CD4-positive, alpha-beta T cell treated with Interleukin-21 for 1 hour (primary cell): Measurements from ENCODE around the gene DOCK6.

Source experiments
- DNase-seq: peaks from one replicate; pipeline ENCODE4 v3.0.0-alpha.2; 2020

DOCK6 gene

DNA sequence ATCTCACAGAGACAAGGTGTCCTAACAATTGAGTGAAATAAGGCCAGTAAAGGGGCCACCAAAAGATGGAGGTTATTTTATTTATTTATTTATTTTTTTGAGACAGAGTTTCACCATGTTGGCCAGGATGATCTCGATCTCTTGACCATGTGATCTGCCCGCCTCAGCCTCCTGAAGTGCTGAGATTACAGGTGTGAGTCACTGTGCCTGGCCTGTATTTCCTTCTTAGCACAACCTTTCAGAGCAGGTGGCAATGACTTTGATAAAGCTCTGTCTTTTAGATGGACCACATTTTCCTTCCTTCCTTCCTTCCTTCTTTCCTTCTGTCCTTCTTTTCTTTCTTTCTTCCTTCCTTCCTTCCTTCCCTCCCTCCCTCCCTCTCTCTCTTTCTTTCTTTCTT, 11.0 kb upstream of the DOCK6 start:
- no peak for DNase-seq

- DNase-seq = no peak
Measured at GRCh38 chr19:11269408-11269807, 7.1 kb upstream of the DOCK6 start.

DNA sequence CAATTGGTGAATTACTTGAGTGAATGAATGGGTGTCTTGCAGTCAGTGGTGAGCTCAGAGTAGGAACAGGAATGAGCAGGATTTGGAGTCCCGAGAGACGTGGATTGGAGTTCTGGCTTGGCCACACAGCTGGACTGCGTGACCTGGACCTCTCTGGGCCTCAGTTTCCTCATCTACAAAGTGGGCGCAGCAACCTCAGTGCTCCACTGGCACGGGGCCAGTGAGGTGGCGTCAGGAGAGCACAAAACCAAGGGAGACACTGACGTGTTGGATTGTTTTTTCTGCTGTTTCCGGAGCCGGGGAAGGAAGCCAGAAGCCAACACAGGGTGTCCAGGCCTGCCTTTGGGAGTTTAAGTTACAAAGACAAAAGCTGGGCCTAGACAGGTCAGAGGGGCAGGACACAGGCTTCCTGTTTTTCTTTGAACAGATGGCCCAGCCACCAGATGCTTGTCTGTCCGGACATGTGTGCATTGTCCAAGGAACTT, 6.5 kb upstream of the DOCK6 start:
- no peak for DNase-seq

- DNase-seq = no peak
Measured at GRCh38 chr19:11267316-11268085, 5.2 kb upstream of the DOCK6 start.

DNA sequence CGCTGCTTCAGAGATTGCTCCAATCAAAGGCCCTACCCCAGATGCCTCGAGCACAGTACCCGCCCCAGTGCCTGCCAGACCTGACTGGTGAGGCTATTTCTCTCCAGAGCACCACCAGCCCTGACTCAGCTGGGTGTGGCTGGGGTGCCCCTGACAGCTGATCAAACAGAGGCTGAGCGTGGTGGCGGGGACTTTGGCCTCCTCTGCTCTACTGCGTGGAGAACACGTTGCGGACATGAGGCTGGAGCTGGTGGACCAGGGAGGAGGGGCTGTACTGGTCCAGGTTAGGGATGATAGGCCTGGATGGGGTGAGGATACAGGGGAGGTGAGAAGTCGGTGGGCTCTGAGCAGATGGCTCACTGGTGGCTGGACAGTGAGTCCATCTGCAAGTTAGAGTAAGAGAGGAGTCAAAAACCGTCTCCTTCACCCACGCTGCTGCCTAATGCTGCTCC, 3.5 kb upstream of the DOCK6 start:
- no peak for DNase-seq

GRCh38 chr19:11265177-11265784, 3.0 kb upstream of the DOCK6 start:
- no peak for DNase-seq

DNA sequence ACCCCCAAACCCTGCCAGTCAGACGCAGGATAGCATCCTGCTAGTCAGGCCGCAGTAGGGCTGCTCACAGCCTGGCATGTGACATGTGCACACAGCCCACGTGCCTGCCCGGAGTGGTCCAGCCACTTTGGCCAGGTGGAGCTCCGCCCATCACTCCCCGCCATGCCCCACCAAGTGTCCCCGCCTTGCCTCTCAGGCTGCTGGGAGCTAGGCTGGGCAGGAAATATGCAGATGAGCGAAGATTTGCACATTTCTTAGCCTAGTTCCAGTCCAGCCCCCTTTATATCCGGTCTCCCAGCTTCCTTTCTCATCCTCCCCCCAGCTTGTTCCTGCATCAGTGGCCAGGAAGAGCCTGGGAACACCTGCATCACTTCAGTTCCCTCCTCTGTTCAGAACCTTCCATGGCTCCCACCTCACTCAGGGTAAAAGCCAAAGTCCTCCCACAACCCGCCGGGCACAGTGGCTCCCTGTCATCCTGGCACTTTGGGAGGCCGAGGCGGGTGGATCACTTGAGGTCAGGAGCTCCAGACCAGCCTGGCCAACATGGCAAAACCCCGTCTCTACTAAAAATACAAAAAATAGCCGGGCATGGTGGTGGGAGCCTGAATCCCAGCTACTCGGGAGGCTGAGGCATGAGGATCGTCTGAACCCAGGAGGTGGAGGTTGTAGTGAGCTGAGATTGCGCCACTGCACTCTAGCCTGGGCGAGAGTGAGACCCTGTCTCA, 2.3 kb upstream of the DOCK6 start:
- DNase-seq = no peak

- DNase-seq = no peak
Measured at GRCh38 chr19:11263726-11264125, 1.4 kb upstream of the DOCK6 start.

DNA sequence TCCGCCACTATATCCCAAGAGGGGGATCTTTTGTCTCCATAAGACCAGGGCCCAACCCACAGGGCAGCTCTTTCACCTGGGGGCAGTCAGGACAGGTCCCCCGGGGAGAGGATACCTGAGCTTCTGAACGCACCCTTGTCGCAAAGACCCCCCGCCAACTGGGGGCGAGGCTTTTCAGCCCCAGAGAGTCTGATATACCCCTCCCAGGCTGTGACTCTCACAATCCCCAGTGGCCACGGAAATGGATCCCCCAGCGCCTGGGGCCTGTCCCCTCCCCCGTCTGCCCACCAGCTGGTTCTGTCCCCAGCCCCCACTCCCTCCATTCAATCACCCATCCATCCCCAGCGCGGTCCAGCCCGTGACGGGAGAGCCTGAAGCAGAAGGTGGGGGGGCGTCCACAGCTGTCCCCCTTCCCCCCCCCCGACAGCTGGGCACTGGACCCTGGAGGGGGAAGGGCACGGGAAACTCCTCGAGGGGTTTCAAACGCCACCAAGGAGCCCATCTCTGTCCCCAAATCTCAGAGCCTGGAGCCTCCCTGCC, 823 bp downstream of the DOCK6 start:
- no peak for DNase-seq

DNA sequence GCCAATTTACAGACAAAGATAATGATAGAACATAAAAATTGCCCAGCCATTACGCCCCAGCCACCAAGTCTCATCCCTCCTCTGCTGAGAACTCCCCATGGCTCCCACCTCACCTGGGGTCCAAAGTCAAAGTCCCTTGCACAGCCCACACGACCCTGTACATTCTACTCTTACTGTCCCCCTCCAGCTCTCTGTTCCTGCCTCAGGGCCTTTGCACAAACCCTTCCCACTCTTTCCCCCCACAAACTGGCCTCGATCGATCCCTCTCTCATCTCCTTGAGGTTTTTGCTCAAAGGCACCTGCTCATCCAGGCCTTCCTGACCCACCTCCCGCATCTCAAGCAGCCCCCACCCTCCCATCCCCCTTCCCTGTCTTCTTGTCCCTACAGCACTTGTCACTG, 1.3 kb downstream of the DOCK6 start:
- DNase-seq = no peak

GRCh38 chr19:11257846-11258380, 4.4 kb downstream of the DOCK6 start:
- no peak for DNase-seq

DNA sequence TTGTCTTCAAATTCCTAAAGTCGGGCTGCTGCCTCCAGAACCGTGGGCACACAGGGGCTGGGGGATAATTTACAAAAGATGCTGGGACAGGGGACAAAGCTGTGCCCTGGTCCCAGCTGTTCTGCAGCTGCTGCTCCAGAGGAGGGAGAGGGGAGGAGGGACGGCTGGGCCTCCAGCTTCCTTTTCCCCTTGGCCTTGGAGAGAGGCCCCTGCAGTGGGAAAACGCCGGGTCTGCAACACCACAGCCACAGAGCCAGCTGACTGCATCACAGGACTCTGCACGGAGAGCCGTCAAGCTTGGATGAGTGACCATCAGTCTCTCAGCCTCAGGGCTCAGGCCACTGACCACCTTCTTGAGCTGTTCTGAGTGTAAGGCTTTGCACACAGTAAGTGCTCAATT, 6.1 kb downstream of the DOCK6 start:
- no peak for DNase-seq

- DNase-seq = no peak
Measured at GRCh38 chr19:11254666-11255065, 7.7 kb downstream of the DOCK6 start.

- no peak for DNase-seq
Measured at GRCh38 chr19:11252665-11253355, 9.5 kb downstream of the DOCK6 start.

GRCh38 chr19:11251650-11252314, 10.5 kb downstream of the DOCK6 start:
- DNase-seq = no peak

- DNase-seq = no peak
Measured at GRCh38 chr19:11251217-11251616, 11.1 kb downstream of the DOCK6 start.

DNA sequence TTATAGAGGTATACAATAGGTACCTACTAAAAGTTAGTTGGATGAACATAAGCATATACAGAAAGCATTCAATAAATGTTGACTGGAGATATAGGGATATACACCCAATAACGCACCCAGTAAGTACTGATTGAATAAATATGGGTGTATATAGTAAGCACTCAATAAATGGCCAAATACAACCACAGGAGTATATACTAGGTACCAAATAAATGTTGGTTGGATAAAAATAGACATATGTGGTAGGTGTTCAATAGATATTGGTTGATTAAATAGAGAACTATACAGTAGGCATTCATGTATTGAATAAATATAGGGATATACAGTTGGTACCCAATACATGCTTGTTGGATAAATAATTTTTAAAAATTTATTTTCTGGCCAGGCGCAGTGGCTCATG, 13.5 kb downstream of the DOCK6 start:
- no peak for DNase-seq

- no peak for DNase-seq
Measured at GRCh38 chr19:11247934-11248333, 14.4 kb downstream of the DOCK6 start.

- no peak for DNase-seq
Measured at GRCh38 chr19:11247391-11247790, 14.9 kb downstream of the DOCK6 start.

GRCh38 chr19:11246941-11247340, 15.4 kb downstream of the DOCK6 start:
- DNase-seq = no peak

DNA sequence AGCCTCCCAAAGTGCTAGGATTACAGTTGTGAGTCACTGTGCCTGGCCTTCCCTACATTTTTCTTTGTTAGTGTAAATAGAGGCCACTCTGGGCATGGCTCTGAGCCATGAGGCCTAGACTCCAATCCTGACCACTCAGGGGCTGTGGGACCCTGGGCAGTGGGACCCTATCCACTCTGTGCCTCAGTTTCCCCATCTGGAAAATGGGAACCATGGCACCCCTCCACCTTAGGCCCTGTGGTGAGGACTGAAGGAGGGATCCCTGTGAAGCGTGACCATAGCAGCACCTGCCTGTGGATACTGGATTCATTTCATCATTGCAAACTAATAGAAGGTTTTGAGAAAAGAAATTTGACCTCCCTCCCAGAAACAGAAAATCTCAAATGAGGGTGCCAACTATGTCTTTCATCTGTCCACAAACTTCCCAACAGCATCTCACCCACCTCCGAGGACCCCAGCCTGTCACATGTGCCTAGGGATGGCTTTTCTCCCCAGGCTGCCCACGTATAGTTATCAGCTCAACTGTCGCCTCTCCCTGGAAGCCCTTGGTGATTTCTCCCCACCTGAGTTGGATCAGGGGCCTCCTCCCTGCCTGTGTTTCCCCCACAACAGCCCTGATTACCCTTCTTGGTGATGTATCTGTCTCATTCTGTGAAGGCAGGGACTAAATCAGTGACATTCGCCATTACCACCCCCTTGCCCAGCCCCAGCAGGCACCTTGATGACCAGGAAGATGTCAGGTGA, 17.3 kb downstream of the DOCK6 start:
- DNase-seq = no peak
